GM12878 (cell line): ENCODE measurements around the gene MACROD2. TPM values are rescaled to one million over a fixed set of nuclear protein-coding genes. Genes with fewer than 3 reads are reported as not detected.

Experiments
- ATAC-seq: fragments of 200-7000 bp; cut with Tn5 transposase; 3 replicates; pipeline ENCODE4 v1.9.1; 2020; ENCODE audit warnings: mild to moderate bottlenecking, moderate library complexity
- BruUV-seq: library from RNA; stranded (reverse); fragments of 400-500 nt; replicated peaks from 2 replicates; lab custom pipeline; 2021; lab: Mats Ljungman, UMichigan
- CTCF ChIA-PET: fragments of 300-600 bp; sonication (Branson Sonifier 250); formaldehyde crosslinking; extraction: SDS; loops from one replicate; lab custom pipeline; 2021; ENCODE audit warnings: inconsistent platforms; lab: Yijun Ruan, JAX
- POLR2A ChIA-PET: fragments of 350-600 bp; formaldehyde crosslinking; extraction: SDS; loops from one replicate; lab custom pipeline; 2021; ENCODE audit warnings: inconsistent platforms; lab: Charles Lee
- RAD21 ChIA-PET: fragments of 300-600 bp; sonication (Branson Sonifier 250); formaldehyde crosslinking; loops from one replicate; lab custom pipeline; 2023; ENCODE audit warnings: antibody characterized with exemption; ENCODE audit not compliant: unreplicated experiment; lab: Charles Lee
- SMC1A ChIA-PET: fragments of 300-600 bp; sonication (Branson Sonifier 250); formaldehyde crosslinking; loops from one replicate; lab custom pipeline; 2023; ENCODE audit not compliant: unreplicated experiment, uncharacterized antibody; lab: Charles Lee
- DNase-seq: peaks from one replicate; pipeline ENCODE4 v3.0.0-alpha.2; 2011; ENCODE audit warnings: low read depth, low spot score
- FAIRE-seq: peaks from 3 replicates; lab custom pipeline; 2011; peaks lifted over from hg19 to GRCh38; lab: Jason Lieb, UNC
- H2AFZ ChIP-seq: 2 replicates; pipeline ENCODE4 v1.6.0; 2011; ENCODE audit warnings: low read depth, low read length, control low read depth; ENCODE audit not compliant: control insufficient read depth
- H3K27ac ChIP-seq: 2 replicates; pipeline ENCODE4 v1.5.1; 2011; ENCODE audit warnings: control low read depth; ENCODE audit not compliant: control insufficient read depth, insufficient read depth
- H3K27me3 ChIP-seq, 2 experiments: replicated peaks in 1 of 2; 2 replicates each; pipeline versions ENCODE4 v1.6.0 to v1.6.1; 2011; ENCODE audit warnings: low read length in 1 of 2; ENCODE audit not compliant: control insufficient read depth in 2 of 2, insufficient read depth in 2 of 2
- H3K36me3 ChIP-seq, 2 experiments: 2 replicates each; pipeline ENCODE4 v1.5.1; 2011; ENCODE audit warnings: low read length in 1 of 2; ENCODE audit not compliant: control insufficient read depth in 2 of 2, insufficient read depth in 2 of 2
- H3K4me1 ChIP-seq: 2 replicates; pipeline ENCODE4 v1.6.1; 2011; ENCODE audit warnings: mild to moderate bottlenecking, low read length, moderate library complexity, mixed read lengths; ENCODE audit not compliant: control insufficient read depth, insufficient read depth
- H3K4me2 ChIP-seq: 2 replicates; pipeline ENCODE4 v1.6.0; 2011; ENCODE audit warnings: control low read depth; ENCODE audit not compliant: control insufficient read depth, insufficient read depth
- H3K4me3 ChIP-seq: fragments of 200-600 bp; sonication (generic); 2 replicates; pipeline ENCODE4 v1.5.1; 2016
- H3K79me2 ChIP-seq: 2 replicates; pipeline ENCODE4 v1.6.0; 2011; ENCODE audit warnings: low read length; ENCODE audit not compliant: control insufficient read depth, insufficient read depth
- H3K9ac ChIP-seq: 2 replicates; pipeline ENCODE4 v1.8.0; 2011; ENCODE audit warnings: low read length, control low read depth, mixed read lengths; ENCODE audit not compliant: control insufficient read depth, insufficient read depth
- H3K9me3 ChIP-seq: replicated peaks from 3 replicates; pipeline ENCODE4 v1.5.1; 2011; ENCODE audit warnings: mild to moderate bottlenecking, low read length; ENCODE audit not compliant: control insufficient read depth, insufficient read depth
- H4K20me1 ChIP-seq: 2 replicates; pipeline ENCODE4 v1.6.0; 2011; ENCODE audit not compliant: control insufficient read depth, insufficient read depth
- EGR1 ChIP-seq, 2 experiments: IDR thresholded peaks; 1 replicate in 1 of 2; 2 replicates in 1 of 2; pipeline ENCODE4 v1.6.1; 2011 to 2012; ENCODE audit warnings: low read depth in 2 of 2, low read length in 2 of 2, borderline replicate concordance in 1 of 2, mild to moderate bottlenecking in 1 of 2, moderate library complexity in 1 of 2
- IKZF1 ChIP-seq: fragments of 450-650 bp; conservative IDR thresholded peaks from 2 replicates; pipeline ENCODE4 v1.6.1; 2017; ENCODE audit warnings: antibody characterized with exemption, mild to moderate bottlenecking
- JUNB ChIP-seq: IDR thresholded peaks from 2 replicates; pipeline ENCODE4 v1.6.1; 2016; ENCODE audit warnings: antibody characterized with exemption, mild to moderate bottlenecking
- NBN ChIP-seq: fragments of 450-650 bp; IDR thresholded peaks from 2 replicates; pipeline ENCODE4 v1.6.1; 2016
- RELB ChIP-seq: fragments of 450-650 bp; IDR thresholded peaks from 2 replicates; pipeline ENCODE4 v1.6.1; 2017; ENCODE audit warnings: low read depth, mild to moderate bottlenecking, moderate library complexity
- SIN3A ChIP-seq: IDR thresholded peaks from 2 replicates; pipeline ENCODE4 v1.6.1; 2012; ENCODE audit warnings: low read depth, low read length, improper control_type of control experiment
- SMARCA5 ChIP-seq: fragments of 450-650 bp; IDR thresholded peaks from 2 replicates; pipeline ENCODE4 v1.6.1; 2017; ENCODE audit warnings: mild to moderate bottlenecking
- ZBTB40 ChIP-seq: fragments of 450-650 bp; IDR thresholded peaks from 2 replicates; pipeline ENCODE4 v1.6.1; 2016; ENCODE audit warnings: mild to moderate bottlenecking, moderate library complexity, borderline replicate concordance
- WGBS: methylation state at CpG from one replicate; pipeline ENCODE4 v1.1.6; 2016; ENCODE audit warnings: low lambda C conversion rate; ENCODE audit not compliant: insufficient replicate concordance, insufficient coverage; ENCODE audit errors: missing lambda C conversion rate; 5-methylcytosine and 5-hydroxymethylcytosine counted together
- in situ Hi-C: fragments of 300-500 bp; cut with MboI; formaldehyde crosslinking; loops from 9 replicates; pipeline ENCODE4 v1.14.3; 2018; ENCODE audit warnings: mixed read lengths
- intact Hi-C: fragments of 100-400 bp; cut with micrococcal nuclease; formaldehyde crosslinking; loops from one replicate; pipeline ENCODE4 v1.14.2; 2022; ENCODE audit not compliant: unreplicated experiment
- polyA plus RNA-seq, 11 experiments: library from polyadenylated mRNA; depleted of rRNA in 4 of 11; unstranded in 6 of 11; stranded (reverse) in 5 of 11; fragments of >200 nt; fragmentation: Nextera tagmentation in 4 of 11; fragmentation: Illumina TruSeq in 1 of 11; extraction: Ambion mirVana in 4 of 11; extraction: Trizol in 1 of 11; gene quantifications; 1 replicate in 1 of 11; 2 replicates in 10 of 11; pipeline versions ENCODE4 v1.2.1 to v1.2.3, GENCODE V29; 2011 to 2016; ENCODE audit warnings: inconsistent platforms in 2 of 11, missing spikeins in 2 of 11, low read depth in 1 of 11
- total RNA-seq, 4 experiments: library from RNA; depleted of rRNA in 3 of 4; stranded (reverse); fragments of >200 nt in 3 of 4; fragmentation: Illumina TruSeq in 1 of 4; extraction: Trizol in 1 of 4; gene quantifications; 2 replicates each; pipeline versions ENCODE4 v1.2.1 to v1.2.3, GENCODE V29; 2013 to 2021

MACROD2 gene
- total and polyA plus RNA-seq, 10 of the 15 experiments (the other 5 are each of a cell fraction or from before 2014, with no cell fraction given): 1.1 to 21.5 (median 2.2) TPM

- in situ Hi-C loops: no loop called here
- no peaks in the 10 kb centered on the region for H3K79me2 ChIP-seq
- RAD21 ChIA-PET: no interaction called here
- no peak overlapping the region for H3K4me3 ChIP-seq
- no peak for TF ChIP-seq EGR1 (IDR thresholded peaks at IDR 0.05; ENCODE audit: borderline replicate concordance in 1 of 2, low read depth in 2 of 2, low read length in 2 of 2)
- no peak for TF ChIP-seq SIN3A
- TF ChIP-seq SMARCA5: no peak
- H3K27ac ChIP-seq: no peak overlapping the region
- no peaks in the 10 kb centered on the region for H4K20me1 ChIP-seq
- no peaks in the 10 kb centered on the region for H3K27me3 ChIP-seq
- FAIRE-seq: no peak
- SMC1A ChIA-PET: no interaction called here
- DNase-seq: no peak
- intact Hi-C loops: no loop called here
- BruUV-seq: no TSS peak
- no peak overlapping the region for H3K9ac ChIP-seq
- WGBS: 16% methylated on average over 5 of the region's 5 CpGs
- POLR2A ChIA-PET: no interaction called here
- H3K9me3 ChIP-seq: no peaks in the 10 kb centered on the region; the same call in 2 of the 3 replicates
- H3K36me3 ChIP-seq: no peaks in the 10 kb centered on the region
- no peaks in the 10 kb centered on the region for H3K4me1 ChIP-seq
- no peak overlapping the region for H3K4me2 ChIP-seq
- H2AFZ ChIP-seq: no peak overlapping the region
- CTCF ChIA-PET: no interaction called here
- no peak for ATAC-seq
Observed at GRCh38 chr20:14673164-14673563, 677.8 kb downstream of the MACROD2 start.

- no peaks in the 10 kb centered on the region; the same call in 2 of the 3 replicates for H3K9me3 ChIP-seq
- ATAC-seq (peak; percentile 55), FAIRE-seq (no peak), DNase-seq (no peak)
- no peaks in the 10 kb centered on the region for H3K36me3 ChIP-seq
- intact Hi-C loops (no loop called here), in situ Hi-C loops (no loop called here)
- H3K4me3 ChIP-seq: no peak overlapping the region
- CTCF ChIA-PET: interaction anchor here (0.6 to 2.1 kb wide), 2 partner anchors 12 to 436 kb away, joined by 3 to 9 read pairs; no protein-coding TSS in a partner anchor
- RAD21 ChIA-PET: interaction anchor here (0.8 kb wide), 1 partner anchor 9 kb away, joined by 3 read pairs; no protein-coding TSS in a partner anchor
- POLR2A ChIA-PET: no interaction called here
- no peaks in the 10 kb centered on the region for H4K20me1 ChIP-seq
- H3K4me2 ChIP-seq: no peak overlapping the region
- TF ChIP-seq NBN (no peak), ZBTB40 (no peak), JUNB (no peak), RELB (no peak), IKZF1 (no peak)
- H2AFZ ChIP-seq: no peak overlapping the region; the same call in 1 of the 2 replicates
- no peaks in the 10 kb centered on the region for H3K79me2 ChIP-seq
- H3K4me1 ChIP-seq: no peaks in the 10 kb centered on the region
- 0% methylated on average over 2 of the region's 2 CpGs for WGBS
- no peaks in the 10 kb centered on the region for H3K27me3 ChIP-seq
- H3K9ac ChIP-seq: no peak overlapping the region
- no peak overlapping the region for H3K27ac ChIP-seq
- SMC1A ChIA-PET: interaction anchor here (0.9 to 1.8 kb wide), 6 partner anchors 10 to 55 kb away, joined by 3 to 8 read pairs (median 4); no protein-coding TSS in a partner anchor
- no TSS peak for BruUV-seq
Observed at GRCh38 chr20:14677455-14677854, 682.1 kb downstream of the MACROD2 start.
